HEK293 (cell line): ENCODE data around the gene SOCS4.

Source experiments
- CTCF ChIA-PET: fragments of 350-600 bp; formaldehyde crosslinking; extraction: SDS; loops from one replicate; lab custom pipeline; 2021; ENCODE audit warnings: antibody characterized with exemption; lab: Yijun Ruan, JAX
- POLR2A ChIA-PET: fragments of 300-600 bp; formaldehyde crosslinking; extraction: SDS; loops from one replicate; lab custom pipeline; 2020; ENCODE audit warnings: antibody characterized with exemption, inconsistent platforms; lab: Yijun Ruan, JAX
- H3K27ac ChIP-seq: fragments of 200-500 bp; sonication (Bioruptor generic); 2 replicates; pipeline ENCODE4 v1.5.1; 2014; ENCODE audit warnings: low read depth, low read length, control low read depth, inconsistent platforms; ENCODE audit errors: extremely low read depth
- H3K36me3 ChIP-seq, 2 experiments: fragments of 200-500 bp in 1 of 2; sonication (Bioruptor generic) in 1 of 2; 1 replicate in 1 of 2; 2 replicates in 1 of 2; pipeline ENCODE4 v1.5.1; 2014 to 2017; ENCODE audit warnings: inconsistent platforms in 2 of 2, low read length in 2 of 2; ENCODE audit not compliant: control insufficient read depth in 2 of 2, insufficient read depth in 1 of 2
- H3K4me1 ChIP-seq: fragments of 200-500 bp; sonication (Bioruptor generic); 2 replicates; pipeline ENCODE4 v1.5.1; 2014; ENCODE audit warnings: mild to moderate bottlenecking, low read length, inconsistent platforms; ENCODE audit not compliant: control insufficient read depth, insufficient read depth
- H3K4me3 ChIP-seq: 2 replicates; pipeline ENCODE4 v1.5.1; 2011; ENCODE audit warnings: low read depth, mild to moderate bottlenecking, control low read depth, low read length, moderate library complexity
- H3K9me3 ChIP-seq: fragments of 200-500 bp; sonication (Bioruptor generic); 2 replicates; pipeline ENCODE4 v1.5.1; 2014; ENCODE audit warnings: low read depth, low read length, inconsistent platforms; ENCODE audit not compliant: control insufficient read depth, insufficient read depth
- GFI1B ChIP-seq: fragments of 450-650 bp; formaldehyde crosslinking; IDR thresholded peaks from 2 replicates; pipeline ENCODE4 v1.5.1; 2016; ENCODE audit warnings: missing biosample characterization, missing genetic modification characterization
- HOXD13 ChIP-seq: sonication (generic); formaldehyde crosslinking; IDR thresholded peaks from 2 replicates; pipeline ENCODE4 v1.8.0; 2022; ENCODE audit warnings: missing genetic modification reagents, borderline replicate concordance
- MYNN ChIP-seq: fragments of 450-650 bp; formaldehyde crosslinking; IDR thresholded peaks from 2 replicates; pipeline ENCODE4 v1.5.1; 2016; ENCODE audit warnings: missing biosample characterization, missing genetic modification characterization, borderline replicate concordance
- SETDB1 ChIP-seq: IDR thresholded peaks from one replicate; pipeline ENCODE4 v1.6.1; 2017; ENCODE audit warnings: mild to moderate bottlenecking, low read length, moderate library complexity, mixed read lengths; ENCODE audit not compliant: insufficient read length
- SP2 ChIP-seq: fragments of 450-650 bp; formaldehyde crosslinking; IDR thresholded peaks from 2 replicates; pipeline ENCODE4 v1.5.1; 2016; ENCODE audit warnings: missing biosample characterization, missing genetic modification characterization
- SP3 ChIP-seq: fragments of 450-650 bp; formaldehyde crosslinking; IDR thresholded peaks from 2 replicates; pipeline ENCODE4 v1.5.1; 2016; ENCODE audit warnings: missing biosample characterization, missing genetic modification characterization
- YY2 ChIP-seq: fragments of 450-650 bp; formaldehyde crosslinking; IDR thresholded peaks from 2 replicates; pipeline ENCODE4 v1.5.1; 2016; ENCODE audit warnings: missing biosample characterization, missing genetic modification characterization
- ZBTB1 ChIP-seq: fragments of 450-650 bp; formaldehyde crosslinking; IDR thresholded peaks from 2 replicates; pipeline ENCODE4 v1.5.1; 2016; ENCODE audit warnings: missing biosample characterization, missing genetic modification characterization
- ZBTB48 ChIP-seq: fragments of 450-650 bp; formaldehyde crosslinking; IDR thresholded peaks from 2 replicates; pipeline ENCODE4 v1.5.1; 2016; ENCODE audit warnings: missing biosample characterization, missing genetic modification characterization
- ZEB2 ChIP-seq: fragments of 450-650 bp; formaldehyde crosslinking; IDR thresholded peaks from 2 replicates; pipeline ENCODE4 v1.5.1; 2016; ENCODE audit warnings: missing biosample characterization, missing genetic modification characterization
- ZNF121 ChIP-seq: fragments of 450-650 bp; formaldehyde crosslinking; IDR thresholded peaks from 2 replicates; pipeline ENCODE4 v1.5.1; 2016; ENCODE audit warnings: missing biosample characterization, missing genetic modification characterization
- ZNF175 ChIP-seq: fragments of 450-650 bp; formaldehyde crosslinking; IDR thresholded peaks from 2 replicates; pipeline ENCODE4 v1.5.1; 2016; ENCODE audit warnings: missing biosample characterization, missing genetic modification characterization
- ZNF23 ChIP-seq: fragments of 450-650 bp; formaldehyde crosslinking; IDR thresholded peaks from 2 replicates; pipeline ENCODE4 v1.5.1; 2016; ENCODE audit warnings: missing biosample characterization, missing genetic modification characterization, borderline replicate concordance
- ZNF391 ChIP-seq: fragments of 450-650 bp; formaldehyde crosslinking; IDR thresholded peaks from 2 replicates; pipeline ENCODE4 v1.5.1; 2016; ENCODE audit warnings: low read depth, missing biosample characterization, missing genetic modification characterization, borderline replicate concordance
- ZNF473 ChIP-seq: fragments of 450-650 bp; formaldehyde crosslinking; IDR thresholded peaks from 2 replicates; pipeline ENCODE4 v1.5.1; 2017; ENCODE audit warnings: missing biosample characterization, missing genetic modification characterization
- ZNF548 ChIP-seq: fragments of 450-650 bp; formaldehyde crosslinking; IDR thresholded peaks from 2 replicates; pipeline ENCODE4 v1.5.1; 2016; ENCODE audit warnings: missing biosample characterization, missing genetic modification characterization
- ZNF549 ChIP-seq: fragments of 450-650 bp; IDR thresholded peaks from 2 replicates; pipeline ENCODE4 v1.5.1; 2018; ENCODE audit warnings: missing biosample characterization, missing genetic modification characterization, mild to moderate bottlenecking, inconsistent platforms, moderate library complexity
- ZNF571 ChIP-seq: fragments of 450-650 bp; formaldehyde crosslinking; IDR thresholded peaks from 2 replicates; pipeline ENCODE4 v1.5.0; 2017; ENCODE audit warnings: missing biosample characterization, missing genetic modification characterization
- ZNF585B ChIP-seq: fragments of 450-650 bp; formaldehyde crosslinking; IDR thresholded peaks from 2 replicates; pipeline ENCODE4 v1.5.1; 2016; ENCODE audit warnings: missing biosample characterization, missing genetic modification characterization
- ZNF629 ChIP-seq: fragments of 450-650 bp; formaldehyde crosslinking; IDR thresholded peaks from 2 replicates; pipeline ENCODE4 v1.5.1; 2017; ENCODE audit warnings: missing biosample characterization, missing genetic modification characterization
- ZSCAN30 ChIP-seq: fragments of 450-650 bp; IDR thresholded peaks from 2 replicates; pipeline ENCODE4 v1.5.1; 2018; ENCODE audit warnings: missing biosample characterization, mild to moderate bottlenecking, missing genetic modification characterization, moderate library complexity
- TF ChIP-seq, protein P1 (sequence below): fragments of 450-650 bp; formaldehyde crosslinking; optimal IDR thresholded peaks from 2 replicates; pipeline ENCODE3; 2016; ENCODE audit warnings: missing biosample characterization, mild to moderate bottlenecking, missing genetic modification characterization
- TF ChIP-seq, protein P2 (sequence below): fragments of 450-650 bp; formaldehyde crosslinking; IDR thresholded peaks from 2 replicates; pipeline ENCODE4 v1.5.1; 2016; ENCODE audit warnings: missing biosample characterization, missing genetic modification characterization, borderline replicate concordance

Gene SOCS4

DNA sequence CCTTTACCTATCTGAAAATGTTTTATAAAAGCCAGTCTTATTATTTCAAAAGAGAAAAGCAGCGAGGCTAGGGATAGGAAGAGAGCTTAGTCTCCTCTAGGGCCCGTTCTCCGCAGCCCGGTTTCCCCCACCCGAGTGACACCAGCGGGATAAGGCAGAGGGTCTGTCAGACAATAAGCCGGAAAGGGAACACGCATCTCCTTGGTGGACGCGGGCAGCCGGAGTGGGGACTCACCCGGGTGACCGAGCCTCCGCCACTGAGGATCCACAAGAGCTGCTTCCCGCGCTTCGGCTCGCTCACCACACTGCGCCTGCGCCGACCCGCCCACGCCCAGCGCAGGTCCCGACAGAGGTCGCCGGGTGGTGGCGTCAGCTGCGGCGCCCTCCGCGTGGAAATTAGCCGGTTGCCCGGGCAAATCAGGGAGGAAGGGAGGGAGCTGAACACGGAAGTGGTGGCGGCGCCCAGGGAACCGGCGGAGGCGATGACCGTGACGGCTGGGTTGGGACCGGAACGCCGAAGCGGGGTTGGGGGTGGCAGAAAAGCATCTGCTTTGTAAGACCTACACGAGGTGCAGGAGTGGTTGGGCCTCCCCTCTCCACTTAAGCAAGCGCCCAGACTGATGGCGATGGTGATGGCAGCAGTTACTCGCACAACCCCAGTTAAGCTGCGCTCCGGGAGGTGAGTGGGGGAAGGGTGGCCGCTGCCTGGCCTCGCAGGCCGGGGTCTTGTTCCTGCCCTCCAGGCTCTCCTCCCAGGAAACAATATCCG, at the start of gene SOCS4, which contains the start of gene WDHD1 (continued):
- TF ChIP-seq ZNF548 (tag by site-specific recombination) (no peak), ZNF629 (tag by site-specific recombination) (peak; percentile 87), ZNF121 (tag by site-specific recombination) (0 out of 2 replicates have a peak, but pooled peaks have one; percentile 20), ZNF571 (tag by site-specific recombination) (no peak), ZEB2 (tag by site-specific recombination) (peak; percentile 99), YY2 (tag by site-specific recombination) (peak; percentile 63), ZBTB48 (tag by site-specific recombination) (peak; percentile 80), ZNF549 (no peak), GFI1B (0 out of 2 replicates have a peak, but pooled peaks have one; percentile 7), ZNF473 (tag by site-specific recombination) (no peak), SP3 (peak; percentile 60), SP2 (peak; percentile 84)
- TF ChIP-seq, protein P1, sequence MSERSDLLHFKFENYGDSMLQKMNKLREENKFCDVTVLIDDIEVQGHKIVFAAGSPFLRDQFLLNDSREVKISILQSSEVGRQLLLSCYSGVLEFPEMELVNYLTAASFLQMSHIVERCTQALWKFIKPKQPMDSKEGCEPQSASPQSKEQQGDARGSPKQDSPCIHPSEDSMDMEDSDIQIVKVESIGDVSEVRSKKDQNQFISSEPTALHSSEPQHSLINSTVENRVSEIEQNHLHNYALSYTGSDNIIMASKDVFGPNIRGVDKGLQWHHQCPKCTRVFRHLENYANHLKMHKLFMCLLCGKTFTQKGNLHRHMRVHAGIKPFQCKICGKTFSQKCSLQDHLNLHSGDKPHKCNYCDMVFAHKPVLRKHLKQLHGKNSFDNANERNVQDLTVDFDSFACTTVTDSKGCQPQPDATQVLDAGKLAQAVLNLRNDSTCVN (tag by site-specific recombination): peak; percentile 68

DNA sequence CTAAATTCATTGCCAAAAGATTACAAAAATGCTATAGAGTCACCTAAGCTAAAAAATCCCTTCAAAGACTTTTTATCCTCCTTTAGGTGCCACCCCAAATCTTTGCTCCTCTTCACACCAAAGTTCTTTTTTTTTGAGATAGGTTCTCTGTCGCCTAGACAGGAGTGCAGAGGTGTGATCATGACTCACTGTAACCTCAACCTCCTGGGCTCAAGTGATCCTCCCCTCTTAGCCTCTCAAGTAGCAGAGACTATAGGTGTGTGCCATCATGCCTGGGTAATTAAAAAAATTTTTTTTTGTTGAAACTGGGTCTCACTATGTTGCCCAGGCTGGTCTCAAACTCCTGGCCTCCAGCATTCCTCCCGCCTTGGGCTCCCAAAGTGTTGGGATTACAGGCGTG, 48.0 kb upstream of the SOCS4 start:
- H3K4me1 ChIP-seq: no peaks in the 10 kb centered on the region
- CTCF ChIA-PET: no interaction called here
- POLR2A ChIA-PET: no interaction called here
- H3K4me3 ChIP-seq: no peak overlapping the region
- no peak overlapping the region for H3K27ac ChIP-seq
- TF ChIP-seq ZNF23 (no peak), ZBTB1 (tag by site-specific recombination) (no peak), HOXD13 (CRISPR knock-in tag) (no peak), ZNF585B (tag by site-specific recombination) (no peak), ZSCAN30 (tag by site-specific recombination) (no peak), MYNN (tag by site-specific recombination) (no peak), SETDB1 (no peak), ZNF391 (tag by site-specific recombination) (no peak), ZNF175 (tag by site-specific recombination) (no peak)
- TF ChIP-seq, protein P2, sequence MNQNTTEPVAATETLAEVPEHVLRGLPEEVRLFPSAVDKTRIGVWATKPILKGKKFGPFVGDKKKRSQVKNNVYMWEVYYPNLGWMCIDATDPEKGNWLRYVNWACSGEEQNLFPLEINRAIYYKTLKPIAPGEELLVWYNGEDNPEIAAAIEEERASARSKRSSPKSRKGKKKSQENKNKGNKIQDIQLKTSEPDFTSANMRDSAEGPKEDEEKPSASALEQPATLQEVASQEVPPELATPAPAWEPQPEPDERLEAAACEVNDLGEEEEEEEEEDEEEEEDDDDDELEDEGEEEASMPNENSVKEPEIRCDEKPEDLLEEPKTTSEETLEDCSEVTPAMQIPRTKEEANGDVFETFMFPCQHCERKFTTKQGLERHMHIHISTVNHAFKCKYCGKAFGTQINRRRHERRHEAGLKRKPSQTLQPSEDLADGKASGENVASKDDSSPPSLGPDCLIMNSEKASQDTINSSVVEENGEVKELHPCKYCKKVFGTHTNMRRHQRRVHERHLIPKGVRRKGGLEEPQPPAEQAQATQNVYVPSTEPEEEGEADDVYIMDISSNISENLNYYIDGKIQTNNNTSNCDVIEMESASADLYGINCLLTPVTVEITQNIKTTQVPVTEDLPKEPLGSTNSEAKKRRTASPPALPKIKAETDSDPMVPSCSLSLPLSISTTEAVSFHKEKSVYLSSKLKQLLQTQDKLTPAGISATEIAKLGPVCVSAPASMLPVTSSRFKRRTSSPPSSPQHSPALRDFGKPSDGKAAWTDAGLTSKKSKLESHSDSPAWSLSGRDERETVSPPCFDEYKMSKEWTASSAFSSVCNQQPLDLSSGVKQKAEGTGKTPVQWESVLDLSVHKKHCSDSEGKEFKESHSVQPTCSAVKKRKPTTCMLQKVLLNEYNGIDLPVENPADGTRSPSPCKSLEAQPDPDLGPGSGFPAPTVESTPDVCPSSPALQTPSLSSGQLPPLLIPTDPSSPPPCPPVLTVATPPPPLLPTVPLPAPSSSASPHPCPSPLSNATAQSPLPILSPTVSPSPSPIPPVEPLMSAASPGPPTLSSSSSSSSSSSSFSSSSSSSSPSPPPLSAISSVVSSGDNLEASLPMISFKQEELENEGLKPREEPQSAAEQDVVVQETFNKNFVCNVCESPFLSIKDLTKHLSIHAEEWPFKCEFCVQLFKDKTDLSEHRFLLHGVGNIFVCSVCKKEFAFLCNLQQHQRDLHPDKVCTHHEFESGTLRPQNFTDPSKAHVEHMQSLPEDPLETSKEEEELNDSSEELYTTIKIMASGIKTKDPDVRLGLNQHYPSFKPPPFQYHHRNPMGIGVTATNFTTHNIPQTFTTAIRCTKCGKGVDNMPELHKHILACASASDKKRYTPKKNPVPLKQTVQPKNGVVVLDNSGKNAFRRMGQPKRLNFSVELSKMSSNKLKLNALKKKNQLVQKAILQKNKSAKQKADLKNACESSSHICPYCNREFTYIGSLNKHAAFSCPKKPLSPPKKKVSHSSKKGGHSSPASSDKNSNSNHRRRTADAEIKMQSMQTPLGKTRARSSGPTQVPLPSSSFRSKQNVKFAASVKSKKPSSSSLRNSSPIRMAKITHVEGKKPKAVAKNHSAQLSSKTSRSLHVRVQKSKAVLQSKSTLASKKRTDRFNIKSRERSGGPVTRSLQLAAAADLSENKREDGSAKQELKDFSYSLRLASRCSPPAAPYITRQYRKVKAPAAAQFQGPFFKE: no peak
- H3K36me3 ChIP-seq: peaks cover 44 to 58% of the 10 kb centered on the region in 2 experiments
- H3K9me3 ChIP-seq: no peaks in the 10 kb centered on the region
